ENCODE data around the gene DSP. TPM values are rescaled to one million over a fixed set of nuclear protein-coding genes. Genes with fewer than 3 reads are reported as not detected.

The DSP gene
- total and polyA plus RNA-seq, 2 of the 13 experiments (the other 11 are each of a cell fraction or from before 2014, with no cell fraction given) = 89.8 to 117 TPM

- TF ChIP-seq ZBTB49 (CRISPR knock-in tag; IDR thresholded peaks at IDR 0.05; ENCODE audit: borderline replicate concordance) = peak; percentile 34; the same call in 1 of the 2 replicates
- TF ChIP-seq HOMEZ (CRISPR knock-in tag; IDR thresholded peaks at IDR 0.05; ENCODE audit: low read depth) = peak; percentile 97
- no peak; the same call in 1 of the 2 replicates for TF ChIP-seq JDP2 (CRISPR knock-in tag; IDR thresholded peaks at IDR 0.05; ENCODE audit: borderline replicate concordance)
- no peak for TF ChIP-seq SUZ12 (IDR thresholded peaks at IDR 0.05; ENCODE audit: low read depth, low read length)
- TF ChIP-seq ZNF335 (CRISPR knock-in tag; IDR thresholded peaks at IDR 0.05) = no peak
- no peak for TF ChIP-seq SSRP1 (CRISPR knock-in tag; IDR thresholded peaks at IDR 0.05)
- no peak; the same call in 1 of the 2 replicates for TF ChIP-seq RFX1 (IDR thresholded peaks at IDR 0.05)
- peak; percentile 84; the same call in 1 of the 2 replicates for TF ChIP-seq HINFP (CRISPR knock-in tag; IDR thresholded peaks at IDR 0.05; ENCODE audit: low read depth)
- TF ChIP-seq ZNF235 (CRISPR knock-in tag; IDR thresholded peaks at IDR 0.05; ENCODE audit: borderline replicate concordance) = no peak
- peak; percentile 100 for TF ChIP-seq ZEB1 (IDR thresholded peaks at IDR 0.05; ENCODE audit: insufficient replicate concordance, low read depth)
- peak; percentile 97 for TF ChIP-seq HNF1B (CRISPR knock-in tag; IDR thresholded peaks at IDR 0.05)
- peak; percentile 48; the same call in 1 of the 2 replicates for TF ChIP-seq NRL (CRISPR knock-in tag; IDR thresholded peaks at IDR 0.05; ENCODE audit: borderline replicate concordance)
- TF ChIP-seq TEAD3 (CRISPR knock-in tag; optimal IDR thresholded peaks at IDR 0.05; ENCODE audit: borderline replicate concordance) = peak; percentile 98
- TF ChIP-seq DNMT3B (CRISPR knock-in tag; conservative IDR thresholded peaks at IDR 0.05) = peak; percentile 74; the same call in 1 of the 2 replicates
- TF ChIP-seq TSC22D2 (CRISPR knock-in tag; IDR thresholded peaks at IDR 0.05; ENCODE audit: borderline replicate concordance) = peak; percentile 74; the same call in 1 of the 2 replicates
- peak; percentile 52; the same call in 1 of the 2 replicates for TF ChIP-seq NFE2 (CRISPR knock-in tag; IDR thresholded peaks at IDR 0.05)
- TF ChIP-seq NR2F1 (CRISPR knock-in tag; IDR thresholded peaks at IDR 0.05) = peak; percentile 55 to 81; a peak in 2 of 4 replicates
- TF ChIP-seq DR1 (CRISPR knock-in tag; IDR thresholded peaks at IDR 0.05) = peak; percentile 69
- peak; percentile 53; the same call in 1 of the 2 replicates for TF ChIP-seq ZNF337 (CRISPR knock-in tag; IDR thresholded peaks at IDR 0.05; ENCODE audit: borderline replicate concordance, low read depth)
- TF ChIP-seq ZNF788 (CRISPR knock-in tag; IDR thresholded peaks at IDR 0.05; ENCODE audit: borderline replicate concordance) = peak; percentile 78; the same call in 1 of the 2 replicates
Measured at GRCh38 chr6:7561153-7561964, 19.9 kb downstream of the DSP start (continued).
